ENCODE data around the gene KCNMA1.

DNA sequence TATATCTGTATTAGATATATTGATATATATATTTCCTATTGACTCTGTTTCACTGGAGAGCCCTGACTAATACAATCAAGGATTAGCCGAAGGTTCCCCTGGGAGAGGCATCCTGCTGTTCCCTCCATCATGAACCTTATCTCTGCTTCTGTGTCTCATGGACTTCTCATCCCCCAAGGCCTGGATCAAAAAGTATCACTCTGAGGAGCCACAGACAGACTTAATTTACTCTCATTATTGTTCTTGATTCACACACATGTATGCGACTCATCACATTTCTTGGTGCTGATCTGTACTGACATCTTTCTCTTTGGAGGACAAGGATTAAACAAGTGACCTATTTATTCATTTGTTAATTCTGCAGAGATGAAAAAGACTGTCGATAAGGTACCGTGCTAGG, 550.2 kb downstream of the KCNMA1 start:
- TF ChIP-seq, protein P1, sequence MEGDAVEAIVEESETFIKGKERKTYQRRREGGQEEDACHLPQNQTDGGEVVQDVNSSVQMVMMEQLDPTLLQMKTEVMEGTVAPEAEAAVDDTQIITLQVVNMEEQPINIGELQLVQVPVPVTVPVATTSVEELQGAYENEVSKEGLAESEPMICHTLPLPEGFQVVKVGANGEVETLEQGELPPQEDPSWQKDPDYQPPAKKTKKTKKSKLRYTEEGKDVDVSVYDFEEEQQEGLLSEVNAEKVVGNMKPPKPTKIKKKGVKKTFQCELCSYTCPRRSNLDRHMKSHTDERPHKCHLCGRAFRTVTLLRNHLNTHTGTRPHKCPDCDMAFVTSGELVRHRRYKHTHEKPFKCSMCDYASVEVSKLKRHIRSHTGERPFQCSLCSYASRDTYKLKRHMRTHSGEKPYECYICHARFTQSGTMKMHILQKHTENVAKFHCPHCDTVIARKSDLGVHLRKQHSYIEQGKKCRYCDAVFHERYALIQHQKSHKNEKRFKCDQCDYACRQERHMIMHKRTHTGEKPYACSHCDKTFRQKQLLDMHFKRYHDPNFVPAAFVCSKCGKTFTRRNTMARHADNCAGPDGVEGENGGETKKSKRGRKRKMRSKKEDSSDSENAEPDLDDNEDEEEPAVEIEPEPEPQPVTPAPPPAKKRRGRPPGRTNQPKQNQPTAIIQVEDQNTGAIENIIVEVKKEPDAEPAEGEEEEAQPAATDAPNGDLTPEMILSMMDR (conservative IDR thresholded peaks at IDR 0.05; ENCODE audit: low read depth, low read length): no peak
- TF ChIP-seq EZH2 (IDR thresholded peaks at IDR 0.05; ENCODE audit: low read length, unreplicated experiment) (no peak), EZH2phosphoT487 (IDR thresholded peaks at IDR 0.05; ENCODE audit: borderline replicate concordance, low read length) (no peak)

Data from PC-3 (cell line).